Lower leg skin (tissue), 4 donors: ENCODE results near the gene S100A14. TPM values are rescaled to one million over a fixed set of nuclear protein-coding genes. Genes with fewer than 3 reads are reported as not detected.

ENCODE experiments used
- DNase-seq, 2 donors: peaks; one replicate each; pipeline ENCODE4 v3.0.0-alpha.2; 2019; ENCODE audit warnings: low spot score in 2 of 2
- H3K4me3 ChIP-seq: fragments of 200-600 bp; sonication (generic); 2 replicates; pipeline ENCODE4 v1.5.1; 2017; ENCODE audit warnings: mild to moderate bottlenecking, low read depth; ENCODE audit not compliant: poor library complexity, severe bottlenecking
- POLR2A ChIP-seq, 2 donors: fragments of 450-650 bp; IDR thresholded peaks; one replicate each; pipeline ENCODE4 v1.6.1; 2016 to 2017; ENCODE audit warnings: antibody characterized with exemption in 2 of 2, mild to moderate bottlenecking in 1 of 2, moderate library complexity in 1 of 2
- whole genome bisulfite sequencing, 2 donors: methylation state at CpG; one replicate each; pipeline ENCODE4 v1.1.5; 2018; 5-methylcytosine and 5-hydroxymethylcytosine counted together
- intact Hi-C: fragments of 100-400 bp; cut with DNase I; formaldehyde crosslinking; loops from one replicate; pipeline ENCODE4 v1.15.0; 2023; ENCODE audit warnings: low total_unique reads
- total RNA-seq, 4 donors: library from RNA; depleted of rRNA; stranded (reverse); fragments of >200 nt; gene quantifications; one replicate each; pipeline ENCODE4 v1.1.0, GENCODE V29; 2016
- TF ChIP-seq, protein P1 (sequence below), 3 donors: fragments of 450-650 bp; IDR thresholded peaks; one replicate each; pipeline ENCODE4 v1.5.1; 2016; ENCODE audit warnings: antibody characterized with exemption in 3 of 3, mild to moderate bottlenecking in 3 of 3, moderate library complexity in 2 of 3

S100A14 gene
- total RNA-seq: 100 to 1,000 TPM; 416 to 668 (median 495) TPM

DNA sequence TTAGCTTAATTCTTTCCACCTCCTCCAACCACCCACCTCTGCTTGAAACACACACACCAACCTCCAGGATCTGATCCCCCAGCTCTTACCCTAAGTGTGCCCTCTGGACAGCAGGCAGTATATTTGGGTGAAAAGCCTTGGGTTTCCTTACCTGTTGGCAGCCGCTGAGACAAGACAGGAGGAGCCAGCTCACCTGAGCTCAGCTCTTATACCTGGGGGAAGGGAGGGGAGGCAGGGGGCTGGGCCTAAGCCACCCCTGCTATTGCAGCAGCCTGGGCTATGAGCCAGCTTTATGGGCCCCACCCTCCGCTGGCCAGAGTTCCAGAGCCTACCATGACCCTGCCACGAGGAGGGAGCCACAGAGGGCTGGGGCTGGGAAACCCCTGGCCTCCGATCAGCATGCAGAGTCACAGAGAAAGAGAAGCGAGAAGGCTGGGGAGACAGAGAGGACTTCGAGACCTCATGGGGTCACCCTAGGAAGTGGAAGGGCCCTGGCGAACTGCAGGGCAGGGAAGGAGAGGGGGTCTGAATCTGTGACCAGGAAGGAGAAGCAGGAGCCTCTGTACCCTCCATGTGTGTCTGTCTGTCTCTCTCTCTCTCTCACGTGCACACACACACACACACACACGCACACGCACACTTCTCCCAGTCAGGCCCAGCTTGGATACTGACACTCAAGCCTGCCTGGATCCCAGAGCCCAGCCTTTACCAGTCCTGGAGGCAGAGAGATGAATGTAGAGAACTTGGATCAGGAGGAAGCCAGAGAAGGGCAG lies at the start of gene S100A14:
TSS of gene S100A14 (minus strand) at position 182 of the 773 bp plus-strand sequence. CDS start 467 bp downstream, outside the sequence.
- DNase-seq: peak; percentile 76 to 93
- no peak for TF ChIP-seq POLR2A (IDR thresholded peaks at IDR 0.05)
- TF ChIP-seq, protein P1, sequence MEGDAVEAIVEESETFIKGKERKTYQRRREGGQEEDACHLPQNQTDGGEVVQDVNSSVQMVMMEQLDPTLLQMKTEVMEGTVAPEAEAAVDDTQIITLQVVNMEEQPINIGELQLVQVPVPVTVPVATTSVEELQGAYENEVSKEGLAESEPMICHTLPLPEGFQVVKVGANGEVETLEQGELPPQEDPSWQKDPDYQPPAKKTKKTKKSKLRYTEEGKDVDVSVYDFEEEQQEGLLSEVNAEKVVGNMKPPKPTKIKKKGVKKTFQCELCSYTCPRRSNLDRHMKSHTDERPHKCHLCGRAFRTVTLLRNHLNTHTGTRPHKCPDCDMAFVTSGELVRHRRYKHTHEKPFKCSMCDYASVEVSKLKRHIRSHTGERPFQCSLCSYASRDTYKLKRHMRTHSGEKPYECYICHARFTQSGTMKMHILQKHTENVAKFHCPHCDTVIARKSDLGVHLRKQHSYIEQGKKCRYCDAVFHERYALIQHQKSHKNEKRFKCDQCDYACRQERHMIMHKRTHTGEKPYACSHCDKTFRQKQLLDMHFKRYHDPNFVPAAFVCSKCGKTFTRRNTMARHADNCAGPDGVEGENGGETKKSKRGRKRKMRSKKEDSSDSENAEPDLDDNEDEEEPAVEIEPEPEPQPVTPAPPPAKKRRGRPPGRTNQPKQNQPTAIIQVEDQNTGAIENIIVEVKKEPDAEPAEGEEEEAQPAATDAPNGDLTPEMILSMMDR (IDR thresholded peaks at IDR 0.05): no peak
- intact Hi-C loops: no loop called here
- H3K4me3 ChIP-seq: peak within 1 kb of the TSS; percentile 6
- WGBS, 2 donors: 37 to 38% methylated on average over 10 of the region's 10 CpGs

DNA sequence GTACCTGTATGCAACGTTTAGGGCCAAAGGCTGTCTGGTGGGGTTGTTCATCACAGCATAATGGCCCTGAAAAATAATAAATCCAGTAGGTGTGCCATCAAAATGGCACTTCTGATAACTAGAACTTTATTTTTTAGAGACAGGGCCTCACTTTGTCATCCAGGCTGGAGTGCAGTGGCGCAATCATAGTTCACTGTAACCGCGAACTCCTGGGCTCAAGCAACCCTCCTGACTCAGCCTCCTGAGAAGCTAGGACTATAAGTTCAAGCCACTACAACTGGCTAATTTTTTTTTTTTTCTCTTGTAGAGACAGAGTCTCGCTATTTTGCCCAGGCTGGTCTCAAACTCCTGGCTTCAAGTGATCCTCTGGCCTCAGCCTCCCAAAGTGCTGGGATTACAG lies 47.1 kb upstream of the S100A14 start:
- intact Hi-C loops: loop anchor here (10.0 kb wide), 1 partner anchor 88 kb away; no protein-coding TSS in a partner anchor
- WGBS, 2 donors: 77 to 85% methylated on average over 5 of the region's 5 CpGs
- no peak for TF ChIP-seq POLR2A (IDR thresholded peaks at IDR 0.05)
- TF ChIP-seq, protein P1 (IDR thresholded peaks at IDR 0.05): no peak
- H3K4me3 ChIP-seq: no peak overlapping the region
- no peak for DNase-seq

DNA sequence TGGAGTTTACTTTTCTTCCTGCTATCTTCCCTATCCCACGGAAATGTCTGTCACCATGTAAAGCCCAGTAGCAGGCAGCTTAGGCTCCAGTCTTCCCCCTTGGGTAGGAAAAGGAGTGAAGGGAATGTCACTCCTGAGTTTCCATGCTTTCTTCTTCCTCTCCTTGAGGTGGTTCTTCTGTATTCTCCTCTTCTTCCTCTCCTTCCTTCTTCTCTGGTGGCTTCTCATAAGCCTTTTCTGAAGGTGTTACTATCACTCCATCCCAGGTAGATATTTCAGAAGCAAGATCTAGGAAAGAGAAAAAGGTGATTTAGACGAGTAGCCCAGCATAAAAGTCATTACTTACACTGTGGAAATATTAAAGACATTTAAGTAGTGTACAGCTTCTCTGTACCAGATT lies 46.1 kb upstream of the S100A14 start:
- DNase-seq: no peak
- 57 to 58% methylated on average over 2 of the region's 2 CpGs for WGBS, 2 donors
- H3K4me3 ChIP-seq: no peak overlapping the region
- TF ChIP-seq, protein P1 (IDR thresholded peaks at IDR 0.05): no peak
- TF ChIP-seq POLR2A (IDR thresholded peaks at IDR 0.05): no peak
- intact Hi-C loops: loop anchor here (10.0 kb wide), 1 partner anchor 87 kb away; no protein-coding TSS in a partner anchor

DNA sequence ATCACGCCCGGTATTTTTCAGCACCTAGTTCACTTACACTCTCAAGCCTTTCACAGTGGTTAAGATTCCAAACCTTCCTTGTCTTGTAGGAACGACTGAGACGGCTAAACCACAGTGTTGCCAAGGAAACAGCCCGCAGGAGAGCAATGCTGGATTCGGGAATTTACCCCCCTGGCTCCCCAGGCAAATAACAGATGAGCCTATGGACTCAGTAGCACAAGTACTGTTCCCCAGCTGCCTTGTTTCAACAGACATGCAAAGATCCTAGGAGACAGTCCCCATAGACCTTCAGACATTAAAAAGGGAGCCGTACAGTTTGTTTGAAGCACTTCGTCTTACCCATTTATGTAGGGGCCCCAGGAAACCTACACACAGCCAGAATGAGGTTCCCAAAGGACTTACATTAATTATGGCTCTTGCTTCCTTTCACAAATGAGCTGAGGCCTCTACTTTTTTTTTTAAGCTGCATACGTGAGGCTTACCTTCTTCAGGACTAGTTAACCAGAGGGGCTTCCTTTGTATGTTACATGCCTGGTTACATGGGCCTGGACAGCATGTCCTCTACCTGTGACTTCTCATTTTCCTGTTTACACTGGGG lies 45.1 kb upstream of the S100A14 start:
- TF ChIP-seq POLR2A (IDR thresholded peaks at IDR 0.05): no peak
- TF ChIP-seq, protein P1 (IDR thresholded peaks at IDR 0.05): no peak
- WGBS, 2 donors: 58 to 62% methylated on average over 8 to 9 of the region's 9 CpGs
- intact Hi-C loops: loop anchor here (10.0 kb wide), 1 partner anchor 86 kb away; no protein-coding TSS in a partner anchor

DNA sequence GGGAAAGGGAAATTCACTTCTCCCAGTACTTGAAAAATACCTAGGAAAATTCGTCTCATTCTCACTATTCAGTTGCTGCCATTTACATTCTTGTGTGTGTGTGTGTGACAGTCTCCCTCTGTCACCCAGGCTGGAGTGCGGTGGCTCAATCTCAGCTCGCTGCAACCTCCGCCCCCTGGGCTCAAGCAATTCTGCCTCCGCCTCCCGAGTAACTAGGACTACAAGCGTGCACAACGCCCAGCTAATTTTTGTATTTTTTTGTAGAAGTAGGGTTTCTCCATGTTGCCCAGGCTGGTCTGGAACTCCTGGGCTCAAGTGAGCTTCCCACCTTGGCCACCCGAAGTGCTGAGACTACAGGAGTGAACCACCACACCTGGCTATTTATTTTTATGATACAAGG lies 43.5 kb upstream of the S100A14 start:
- 71 to 81% methylated on average over 9 of the region's 9 CpGs for WGBS, 2 donors
- H3K4me3 ChIP-seq: no peak overlapping the region
- no peak for DNase-seq
- TF ChIP-seq, protein P1 (IDR thresholded peaks at IDR 0.05): no peak
- no peak for TF ChIP-seq POLR2A (IDR thresholded peaks at IDR 0.05)
- intact Hi-C loops: loop anchor here (10.0 kb wide), 1 partner anchor 85 kb away; no protein-coding TSS in a partner anchor

More for the DNA sequence above, 45.1 kb upstream of the S100A14 start:
- no peak for DNase-seq
- no peak overlapping the region for H3K4me3 ChIP-seq
